GM18519 (cell line): Measurements from ENCODE around the gene CCDC186.
"Not testable (repeated sequence)": the region's sequence is repeated elsewhere in the genome, so short reads cannot be mapped to it uniquely, and the experiment has no call there.

ENCODE experiments used
- ATAC-seq: cut with Tn5 transposase; IDR thresholded peaks from one replicate; pipeline ENCODE4 v1.9.1; 2021; ENCODE audit warnings: mild to moderate bottlenecking, moderate library complexity; ENCODE audit not compliant: unreplicated experiment, low FRiP score

The CCDC186 gene

GRCh38 chr10:114174695-114175188 lies 739 bp upstream of the CCDC186 start:
- ATAC-seq = peak; percentile 14

DNA sequence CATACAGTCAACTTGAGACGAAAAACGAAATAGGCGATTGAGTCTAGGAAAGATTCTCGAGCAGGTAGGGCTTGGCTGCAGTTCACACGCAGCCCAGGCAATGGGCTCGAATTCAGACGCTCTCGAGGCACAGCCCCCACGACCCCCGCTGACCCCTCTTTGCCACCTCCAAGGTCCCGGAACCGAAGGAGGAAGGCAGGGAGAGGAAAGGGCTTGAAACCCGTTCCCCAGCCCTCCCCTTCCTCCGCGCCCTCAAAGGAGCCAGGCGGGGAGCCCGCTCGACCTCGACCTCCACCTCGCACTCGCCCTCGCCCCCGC lies 441 bp downstream of the CCDC186 start:
- no peak for ATAC-seq

GRCh38 chr10:114172776-114173602 lies 1.0 kb downstream of the CCDC186 start:
- ATAC-seq = no peak

GRCh38 chr10:114172216-114172615 lies 1.8 kb downstream of the CCDC186 start:
- no peak for ATAC-seq

GRCh38 chr10:114168450-114169009 lies 5.5 kb downstream of the CCDC186 start:
- no peak for ATAC-seq

GRCh38 chr10:114167985-114168384 lies 6.0 kb downstream of the CCDC186 start:
- no peak for ATAC-seq

DNA sequence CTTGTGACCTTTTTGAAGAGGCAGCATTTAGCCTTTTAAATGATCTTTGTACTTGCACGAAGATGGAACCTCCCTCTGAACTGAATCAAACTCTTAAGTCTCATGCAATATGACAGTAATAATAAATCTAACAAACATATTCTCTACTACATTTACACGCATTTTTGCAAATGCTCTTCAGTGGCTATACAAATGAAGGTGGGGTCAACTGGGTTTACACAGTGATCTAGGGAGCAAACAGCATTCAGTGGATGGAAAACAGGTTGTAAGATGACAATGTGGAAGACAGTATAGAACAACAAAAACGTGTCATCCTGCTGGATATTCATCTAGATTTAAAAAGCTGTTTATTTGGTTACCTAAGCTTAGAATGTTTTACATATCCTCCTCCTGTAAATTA lies 7.5 kb downstream of the CCDC186 start:
- no peak for ATAC-seq

- no peak for ATAC-seq
These were observed 8.0 kb downstream of the CCDC186 start for GRCh38 chr10:114166043-114166442.

- ATAC-seq = no peak
These were observed 10.9 kb downstream of the CCDC186 start for GRCh38 chr10:114163062-114163461.

- ATAC-seq = no peak
These were observed 16.1 kb downstream of the CCDC186 start for GRCh38 chr10:114157912-114158311.

- ATAC-seq = no peak
These were observed 22.1 kb downstream of the CCDC186 start for GRCh38 chr10:114151892-114152291.

- ATAC-seq = no peak
These were observed 22.5 kb downstream of the CCDC186 start for GRCh38 chr10:114151486-114151885.

DNA sequence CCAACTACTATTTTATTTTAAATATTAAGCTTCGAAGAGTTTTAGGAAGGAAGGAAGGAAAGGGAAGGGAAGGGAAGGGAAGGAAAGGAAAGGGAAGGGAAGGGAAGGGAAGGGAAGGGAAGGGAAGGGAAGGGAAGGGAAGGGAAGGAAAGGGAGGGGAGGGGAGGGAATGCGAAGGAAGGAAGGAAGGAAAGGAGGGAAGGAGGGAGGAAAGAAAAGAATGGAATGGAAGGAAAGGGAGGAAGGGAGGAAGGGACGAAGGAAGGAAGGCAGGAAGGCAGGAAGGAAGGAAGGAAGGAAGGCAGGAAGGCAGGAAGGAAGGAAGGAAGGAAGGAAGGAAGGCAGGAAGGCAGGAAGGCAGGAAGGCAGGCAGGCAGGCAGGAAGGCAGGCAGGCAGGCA lies 24.5 kb downstream of the CCDC186 start:
- not testable (repeated sequence) for ATAC-seq

DNA sequence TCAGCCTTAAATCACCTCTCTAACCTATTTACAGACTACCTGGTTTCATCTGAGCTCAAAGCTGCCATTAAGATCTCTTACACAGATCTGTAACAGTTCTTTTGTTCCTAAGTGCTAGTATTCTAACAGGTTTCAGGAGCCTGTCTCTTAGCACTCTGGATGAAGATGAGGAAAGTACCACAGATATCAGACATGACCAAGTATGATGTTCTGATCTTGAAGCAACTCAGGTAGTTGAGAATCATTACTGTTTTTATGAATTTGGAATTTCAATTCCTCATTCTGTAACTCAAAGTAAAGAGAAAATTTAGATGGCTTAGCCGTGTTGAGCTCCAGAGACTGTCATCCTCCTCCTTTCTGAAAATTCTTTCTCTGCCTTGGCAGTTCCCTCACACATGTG lies 30.8 kb downstream of the CCDC186 start:
- ATAC-seq = no peak

DNA sequence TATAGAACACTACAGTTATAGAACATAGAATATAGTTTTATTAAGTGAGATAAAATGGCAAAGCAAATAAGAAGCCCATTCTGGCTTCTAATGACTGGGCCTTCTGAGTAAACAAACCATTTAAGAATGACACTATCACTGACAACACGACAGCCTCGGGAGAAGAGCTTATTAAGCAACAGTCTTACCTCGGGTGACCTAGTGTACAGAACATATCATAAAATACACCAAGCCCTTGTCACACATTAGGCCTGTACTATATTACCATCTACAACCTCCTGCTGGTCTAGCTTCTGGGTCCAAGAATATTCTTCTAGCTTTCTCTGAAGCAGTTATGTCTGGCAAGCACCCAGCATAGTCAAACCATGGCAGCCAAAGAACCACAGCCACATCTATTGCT lies 32.0 kb downstream of the CCDC186 start:
- no peak for ATAC-seq

DNA sequence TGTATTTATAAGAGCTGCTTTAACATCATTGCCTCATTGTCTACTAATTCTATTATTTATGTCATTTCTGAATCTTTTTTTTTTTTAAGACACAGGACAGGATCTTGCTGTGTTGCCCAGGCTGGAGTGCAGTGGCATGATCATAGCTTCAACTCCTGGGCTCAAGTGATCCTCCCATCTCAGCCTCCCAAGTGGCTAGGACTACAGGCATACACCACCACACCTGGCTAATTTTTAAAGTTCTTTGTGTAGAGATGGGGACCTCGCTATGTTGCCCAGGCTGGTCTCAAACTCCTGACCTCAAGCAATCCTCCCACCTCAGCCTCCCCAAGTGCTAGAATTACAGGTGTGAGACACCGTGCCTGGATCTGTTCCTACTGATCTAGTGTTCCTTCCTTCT lies 33.2 kb downstream of the CCDC186 start:
- not testable (repeated sequence) for ATAC-seq

DNA sequence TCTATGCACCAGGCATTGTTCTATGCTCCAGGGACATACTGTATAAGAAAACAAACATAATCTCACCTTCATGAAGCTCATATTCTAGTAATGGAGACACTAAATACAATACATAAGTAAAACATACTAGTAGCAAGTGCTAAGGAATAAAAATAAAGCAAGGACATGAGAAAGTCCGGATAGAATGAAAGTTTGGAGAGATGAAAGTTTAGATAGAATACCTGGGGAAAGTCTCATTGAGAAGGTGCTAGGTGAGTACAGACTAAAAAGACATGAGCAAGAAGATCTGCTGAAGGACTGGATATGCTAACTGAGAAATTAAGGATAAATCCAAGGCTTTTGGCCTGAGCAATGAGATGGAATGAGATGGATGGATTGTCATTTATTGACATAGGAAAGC lies 34.0 kb downstream of the CCDC186 start:
- ATAC-seq = no peak

- no peak for ATAC-seq
These were observed 35.4 kb downstream of the CCDC186 start for GRCh38 chr10:114138581-114138980.

DNA sequence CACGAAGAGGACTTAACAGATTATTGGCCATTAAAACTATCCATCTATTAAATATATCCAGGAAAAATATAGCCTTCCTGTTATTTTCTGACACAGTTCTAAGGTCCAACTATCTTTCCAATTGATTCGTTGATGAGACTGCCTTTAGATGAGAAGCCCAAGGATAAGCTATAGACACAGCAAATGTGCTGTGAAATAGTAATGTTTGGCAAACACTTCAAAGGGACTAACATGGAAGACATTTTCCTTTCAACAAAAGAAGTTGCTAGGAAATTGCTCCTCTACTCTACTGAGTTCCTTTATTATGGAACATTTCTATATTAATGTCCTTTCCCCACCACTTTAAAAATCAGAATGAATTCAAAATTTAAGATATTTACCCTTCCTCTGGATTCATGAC lies 38.5 kb downstream of the CCDC186 start:
- ATAC-seq = no peak

DNA sequence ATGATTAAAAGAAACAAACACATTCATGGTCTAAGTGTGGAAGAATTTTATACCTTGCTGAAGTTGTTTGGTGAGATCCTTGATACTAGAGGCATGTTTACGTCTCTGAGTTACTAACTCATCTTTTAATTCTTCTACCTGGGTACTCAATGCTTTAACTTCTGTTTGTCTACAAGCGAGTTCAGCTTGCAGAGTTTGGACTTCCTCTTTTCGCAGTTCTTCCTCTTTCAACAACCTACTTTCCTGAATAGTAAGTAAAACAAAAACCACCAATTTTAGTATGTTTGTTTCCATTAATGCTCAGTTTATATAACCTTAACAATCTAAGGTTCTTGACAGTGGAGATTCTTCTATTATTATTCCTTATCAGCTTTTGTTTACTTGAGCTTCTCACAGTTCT lies 42.9 kb downstream of the CCDC186 start:
- peak; percentile 64 for ATAC-seq

- ATAC-seq = no peak
These were observed 53.0 kb downstream of the CCDC186 start for GRCh38 chr10:114121031-114121430.

DNA sequence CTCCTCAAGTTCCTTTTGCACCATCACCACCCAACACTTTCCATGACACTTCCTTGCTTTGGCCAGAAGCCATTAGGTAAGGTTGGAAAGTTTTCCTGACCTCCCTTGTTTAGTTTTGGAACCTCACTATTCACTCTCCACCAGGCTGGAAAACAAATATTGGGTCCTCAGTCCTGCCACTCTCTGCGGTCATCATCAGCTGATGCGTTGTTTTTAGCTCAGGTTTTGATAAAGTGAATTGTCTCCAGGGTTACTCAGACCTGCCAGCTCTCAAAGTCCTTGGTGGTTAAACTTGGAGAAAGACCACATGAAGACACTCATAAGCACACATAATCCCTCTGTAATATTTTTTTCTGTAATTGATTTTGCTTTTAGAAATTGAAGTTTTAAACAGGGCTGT lies 55.5 kb downstream of the CCDC186 start:
- ATAC-seq = no peak
